Stimulated activated CD8-positive, alpha-beta memory T cell treated with anti-CD3 and anti-CD28 coated beads, Interleukin-7, amount 100 ng/mL, for 4 hours (primary cell): ENCODE measurements around the gene DEGS2.
"Not testable (repeated sequence)": the region's sequence is repeated elsewhere in the genome, so short reads cannot be mapped to it uniquely, and the experiment has no call there.

Experiments used
- DNase-seq, 2 donors: peaks; one replicate each; pipeline ENCODE4 v3.0.0-alpha.2; 2020; ENCODE audit warnings: low read depth in 2 of 2

The DEGS2 gene

GRCh38 chr14:100159094-100159864 lies at the start of gene DEGS2:
TSS of gene DEGS2 (minus strand) at chr14:100159645. CDS start at chr14:100159587, 58 bp downstream.
- peak in 1 of 2 donors; percentile 43 for DNase-seq

GRCh38 chr14:100208136-100208535 lies 48.7 kb upstream of the DEGS2 start:
- DNase-seq, result not testable (repeated sequence)

GRCh38 chr14:100207588-100207987 lies 48.1 kb upstream of the DEGS2 start:
- DNase-seq, result not testable (repeated sequence)

GRCh38 chr14:100204835-100205167 lies 45.4 kb upstream of the DEGS2 start:
- not testable (repeated sequence) for DNase-seq

GRCh38 chr14:100203962-100204834 lies 44.8 kb upstream of the DEGS2 start:
- DNase-seq, result no peak

- no peak for DNase-seq
Observed at GRCh38 chr14:100203146-100203545, 43.7 kb upstream of the DEGS2 start.

- DNase-seq, result no peak
Observed at GRCh38 chr14:100202712-100203111, 43.3 kb upstream of the DEGS2 start.

GRCh38 chr14:100201701-100202100 lies 42.3 kb upstream of the DEGS2 start:
- DNase-seq, result no peak

- DNase-seq, result no peak
Observed at GRCh38 chr14:100200311-100200710, 40.9 kb upstream of the DEGS2 start.

GRCh38 chr14:100199240-100199860 lies 39.9 kb upstream of the DEGS2 start:
- no peak for DNase-seq

GRCh38 chr14:100193417-100194357 lies 34.2 kb upstream of the DEGS2 start:
- DNase-seq, result no peak

GRCh38 chr14:100192672-100193416 lies 33.4 kb upstream of the DEGS2 start:
- DNase-seq, result peak; percentile 99

GRCh38 chr14:100192250-100192671 lies 32.8 kb upstream of the DEGS2 start:
- DNase-seq, result no peak

GRCh38 chr14:100191584-100192249 lies 32.3 kb upstream of the DEGS2 start:
- DNase-seq, result no peak

- no peak for DNase-seq
Observed at GRCh38 chr14:100190126-100190525, 30.7 kb upstream of the DEGS2 start.

GRCh38 chr14:100188392-100189030 lies 29.1 kb upstream of the DEGS2 start:
- no peak for DNase-seq

- DNase-seq, result no peak
Observed at GRCh38 chr14:100187247-100187833, 27.9 kb upstream of the DEGS2 start.

GRCh38 chr14:100181876-100182551 lies 22.6 kb upstream of the DEGS2 start:
- DNase-seq, result not testable (repeated sequence)
